Immature natural killer cell (primary cell): ENCODE measurements around the gene NELL1. TPM values are rescaled to one million over a fixed set of nuclear protein-coding genes. Genes with fewer than 3 reads are reported as not detected.

Experiments used
- DNase-seq, 3 donors: peaks; one replicate each; pipeline ENCODE4 v3.0.0; 2022; ENCODE audit warnings: mixed read lengths in 1 of 3
- H3K27ac Mint-ChIP-seq, 6 donors: one replicate each; pipeline ENCODE4 v1.8.0; 2020; ENCODE audit warnings: mixed read lengths in 6 of 6, mild to moderate bottlenecking in 5 of 6, inconsistent platforms in 4 of 6, moderate library complexity in 3 of 6
- H3K27me3 Mint-ChIP-seq, 3 donors: one replicate each; pipeline ENCODE4 v1.8.0; 2020 to 2021; ENCODE audit warnings: low read depth in 3 of 3, mild to moderate bottlenecking in 3 of 3, mixed read lengths in 3 of 3, moderate library complexity in 3 of 3, inconsistent platforms in 1 of 3
- H3K36me3 Mint-ChIP-seq, 3 donors: one replicate each; pipeline ENCODE4 v1.8.0; 2020; ENCODE audit warnings: mixed read lengths in 3 of 3, inconsistent platforms in 2 of 3, mild to moderate bottlenecking in 2 of 3
- H3K4me1 Mint-ChIP-seq, 2 donors: one replicate each; pipeline ENCODE4 v1.8.0; 2020; ENCODE audit warnings: inconsistent platforms in 2 of 2, mild to moderate bottlenecking in 2 of 2, mixed read lengths in 2 of 2, moderate library complexity in 1 of 2
- H3K4me3 Mint-ChIP-seq, 5 donors: one replicate each; pipeline ENCODE4 v1.8.0; 2020; ENCODE audit warnings: mild to moderate bottlenecking in 5 of 5, mixed read lengths in 5 of 5, inconsistent platforms in 3 of 5, moderate library complexity in 3 of 5
- H3K9me3 Mint-ChIP-seq, 6 donors: one replicate each; pipeline ENCODE4 v1.8.0; 2020; ENCODE audit warnings: mild to moderate bottlenecking in 6 of 6, mixed read lengths in 6 of 6, inconsistent platforms in 4 of 6, moderate library complexity in 3 of 6
- polyA plus RNA-seq, 3 donors: library from polyadenylated mRNA; unstranded; fragments of 300-500 nt; fragmentation: Illumina TruSeq; gene quantifications; one replicate each; pipeline ENCODE4 v1.2.3, GENCODE V29; 2021

Gene NELL1
- polyA plus RNA-seq, 3 donors from 2014 or later = not detected

DNA sequence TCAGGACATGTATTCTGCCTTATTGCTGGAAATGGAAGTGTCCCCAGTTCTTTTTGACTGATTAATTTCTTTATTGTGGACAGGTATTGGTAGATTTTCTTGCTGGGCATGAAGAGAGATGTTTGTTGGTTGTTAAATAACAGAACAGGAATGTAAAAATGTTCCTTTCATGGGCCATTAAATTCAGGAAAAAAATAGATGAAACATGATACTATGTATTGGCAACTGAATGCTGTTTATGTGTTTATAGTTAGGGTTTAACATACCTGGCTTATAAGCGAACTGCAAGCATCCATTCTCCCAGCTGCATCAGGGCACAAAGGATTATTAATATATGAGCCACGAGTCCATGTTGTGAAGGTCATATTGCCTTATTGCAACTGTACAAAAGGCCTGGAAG, 368.5 kb downstream of the NELL1 start:
- H3K4me1 Mint-ChIP-seq = no peaks in the 10 kb centered on the region
- H3K27ac Mint-ChIP-seq = no peak overlapping the region
- H3K36me3 Mint-ChIP-seq = peaks cover 0 to 3% (median 0%) of the 10 kb centered on the region in 3 donors

DNA sequence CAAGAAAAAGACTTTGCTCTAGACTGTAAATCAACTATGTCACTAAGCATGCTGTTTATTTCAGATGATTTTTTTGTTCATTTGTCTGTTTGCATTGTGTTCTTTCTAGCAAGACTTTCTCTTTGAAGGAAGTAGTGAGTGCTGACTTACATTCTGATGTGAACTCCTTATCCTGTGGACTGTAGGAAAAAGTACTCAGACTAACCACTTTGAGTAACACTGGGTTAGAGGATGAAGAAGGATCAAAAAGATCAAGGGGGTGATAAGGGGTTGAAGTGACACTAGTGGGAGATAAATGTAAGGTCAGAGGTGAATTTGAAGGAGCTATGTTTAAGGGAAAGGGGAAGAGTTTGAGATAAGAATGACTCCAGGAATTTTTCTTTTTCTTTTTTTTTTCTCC, 369.4 kb downstream of the NELL1 start:
- DNase-seq = no peak
- peaks cover 0 to 3% (median 0%) of the 10 kb centered on the region in 3 donors for H3K36me3 Mint-ChIP-seq
- no peaks in the 10 kb centered on the region for H3K4me1 Mint-ChIP-seq
- no peaks in the 10 kb centered on the region for H3K27me3 Mint-ChIP-seq
- no peak overlapping the region for H3K4me3 Mint-ChIP-seq
- H3K27ac Mint-ChIP-seq = no peak overlapping the region
- H3K9me3 Mint-ChIP-seq = peaks cover 7 to 35% (median 16%) of the 10 kb centered on the region in 6 donors

More for the DNA sequence above, 368.5 kb downstream of the NELL1 start:
- Mint-ChIP-seq H3K4me3 (no peak overlapping the region), H3K9me3 (peaks cover 7 to 39% (median 18%) of the 10 kb centered on the region in 6 donors), H3K27me3 (peaks cover 0 to 2% (median 0%) of the 10 kb centered on the region in 3 donors)
- DNase-seq = no peak

DNA sequence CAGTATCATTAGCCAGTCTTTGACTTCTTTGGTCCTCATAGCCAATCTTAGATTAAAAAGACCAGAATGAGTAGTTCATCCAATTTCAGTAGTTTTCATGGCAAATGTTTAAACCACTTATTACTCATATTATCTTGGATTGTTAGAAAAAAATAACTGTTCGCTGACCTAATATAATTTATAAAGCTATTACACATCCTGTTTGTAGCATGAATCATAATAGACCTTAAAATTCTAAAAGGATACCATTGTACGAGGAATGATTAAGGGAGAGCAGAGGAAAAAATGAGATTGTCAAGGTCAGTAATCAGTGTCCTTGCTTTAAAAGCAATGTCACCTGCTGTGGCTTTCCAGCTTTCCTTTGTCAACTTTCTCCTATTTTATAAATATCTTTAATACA, 371.2 kb downstream of the NELL1 start:
- no peaks in the 10 kb centered on the region for H3K27me3 Mint-ChIP-seq
- H3K27ac Mint-ChIP-seq = no peak overlapping the region
- peaks cover 0 to 3% (median 0%) of the 10 kb centered on the region in 3 donors for H3K36me3 Mint-ChIP-seq
- H3K9me3 Mint-ChIP-seq = peaks cover 0 to 19% (median 6%) of the 10 kb centered on the region in 6 donors
- no peak overlapping the region for H3K4me3 Mint-ChIP-seq
- no peaks in the 10 kb centered on the region for H3K4me1 Mint-ChIP-seq
- DNase-seq = no peak

DNA sequence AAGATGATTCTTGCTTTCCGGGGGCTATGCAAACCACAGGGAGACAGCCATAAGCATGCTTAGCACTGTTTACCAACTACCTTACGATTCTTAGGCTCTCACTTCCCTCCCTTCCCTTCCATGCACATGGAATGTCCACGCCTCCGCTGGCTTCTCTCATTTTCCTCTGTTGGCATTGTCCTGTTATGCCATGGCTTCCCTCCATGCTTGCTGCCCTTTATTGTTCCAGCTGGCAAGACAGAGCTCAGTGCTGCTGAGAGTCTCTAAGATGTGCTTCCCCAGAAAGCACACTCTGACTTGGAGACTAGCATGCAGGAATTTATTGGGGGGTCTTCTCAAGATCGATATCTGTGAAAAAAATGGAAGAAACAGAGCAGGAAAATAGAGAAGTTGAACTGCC, 379.2 kb downstream of the NELL1 start:
- H3K36me3 Mint-ChIP-seq = no peaks in the 10 kb centered on the region
- H3K27ac Mint-ChIP-seq = no peak overlapping the region
- peaks cover 2 to 28% (median 8%) of the 10 kb centered on the region in 6 donors for H3K9me3 Mint-ChIP-seq
- H3K4me3 Mint-ChIP-seq = no peak overlapping the region
- peaks cover 0 to 2% (median 1%) of the 10 kb centered on the region in 3 donors for H3K27me3 Mint-ChIP-seq
- no peak for DNase-seq
- H3K4me1 Mint-ChIP-seq = no peaks in the 10 kb centered on the region

DNA sequence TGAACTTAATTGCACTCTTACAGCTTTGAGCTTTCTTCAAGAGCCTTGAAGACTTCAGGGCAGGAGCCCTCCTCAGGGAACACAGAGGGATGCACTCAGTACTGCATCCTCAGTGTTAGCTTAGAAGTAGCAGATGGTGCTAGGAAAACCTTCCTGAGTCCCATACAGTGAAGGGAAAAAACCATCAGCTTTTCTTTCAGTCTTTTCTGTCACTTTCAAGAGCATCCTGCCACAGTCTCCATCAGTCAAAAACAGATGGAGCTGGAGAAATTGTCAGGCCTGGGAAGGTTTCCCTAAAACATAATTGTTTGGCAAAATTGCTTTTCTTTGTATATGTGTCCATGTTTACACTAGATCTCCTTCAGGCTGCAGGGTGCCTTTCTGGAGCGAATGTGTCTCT, 384.1 kb downstream of the NELL1 start:
- H3K36me3 Mint-ChIP-seq = no peaks in the 10 kb centered on the region
- no peak for DNase-seq
- peaks cover 0 to 2% (median 1%) of the 10 kb centered on the region in 3 donors for H3K27me3 Mint-ChIP-seq
- no peaks in the 10 kb centered on the region for H3K4me1 Mint-ChIP-seq
- H3K27ac Mint-ChIP-seq = no peak overlapping the region
- no peak overlapping the region for H3K4me3 Mint-ChIP-seq
- peaks cover 2 to 25% (median 9%) of the 10 kb centered on the region in 6 donors for H3K9me3 Mint-ChIP-seq

DNA sequence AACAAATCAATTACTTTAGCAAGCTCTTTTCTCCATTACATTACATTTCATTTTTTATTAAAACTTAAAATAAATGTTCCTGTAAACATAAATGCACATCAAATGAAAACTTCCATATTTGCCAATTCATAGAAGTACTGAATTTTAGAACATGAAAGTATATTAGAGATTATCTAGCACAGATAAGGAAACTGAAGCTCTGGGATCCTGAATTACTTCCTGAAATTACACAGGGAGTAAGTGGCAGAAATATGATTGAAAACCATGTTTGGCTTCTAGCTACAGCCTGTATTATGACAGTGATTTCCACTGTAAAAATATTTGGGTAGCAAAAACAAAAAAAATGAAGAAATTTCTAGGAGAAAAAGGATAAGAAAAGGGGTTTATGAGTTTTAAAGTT, 387.3 kb downstream of the NELL1 start:
- DNase-seq = no peak
- Mint-ChIP-seq H3K4me1 (no peaks in the 10 kb centered on the region), H3K4me3 (no peak overlapping the region), H3K27ac (no peak overlapping the region), H3K36me3 (no peaks in the 10 kb centered on the region), H3K9me3 (peaks cover 0 to 11% (median 5%) of the 10 kb centered on the region in 6 donors), H3K27me3 (peaks cover 0 to 2% (median 0%) of the 10 kb centered on the region in 3 donors)

DNA sequence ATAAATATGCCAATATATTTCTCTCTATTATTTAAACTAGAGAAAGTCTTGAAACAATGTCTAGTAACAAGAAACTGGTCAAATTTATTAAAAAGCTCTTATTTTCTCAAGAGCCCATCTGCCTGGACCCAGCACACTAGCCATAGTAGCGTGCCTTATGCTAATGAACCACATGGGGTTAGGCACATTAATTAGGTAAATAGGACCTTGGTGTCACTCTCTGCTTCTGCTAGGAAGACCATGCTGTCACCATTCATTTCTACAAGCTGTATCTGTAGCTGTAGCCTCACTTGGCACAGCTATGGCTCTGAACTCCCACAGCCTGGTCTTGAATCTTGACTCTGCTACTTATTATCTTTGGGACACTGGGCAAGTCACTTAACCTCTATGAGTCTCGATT, 390.5 kb downstream of the NELL1 start:
- Mint-ChIP-seq H3K4me3 (no peak overlapping the region), H3K27me3 (peaks cover 0 to 2% (median 0%) of the 10 kb centered on the region in 3 donors), H3K27ac (no peak overlapping the region), H3K9me3 (peaks cover 0 to 27% (median 8%) of the 10 kb centered on the region in 6 donors), H3K36me3 (no peaks in the 10 kb centered on the region), H3K4me1 (no peaks in the 10 kb centered on the region)
- DNase-seq = no peak

DNA sequence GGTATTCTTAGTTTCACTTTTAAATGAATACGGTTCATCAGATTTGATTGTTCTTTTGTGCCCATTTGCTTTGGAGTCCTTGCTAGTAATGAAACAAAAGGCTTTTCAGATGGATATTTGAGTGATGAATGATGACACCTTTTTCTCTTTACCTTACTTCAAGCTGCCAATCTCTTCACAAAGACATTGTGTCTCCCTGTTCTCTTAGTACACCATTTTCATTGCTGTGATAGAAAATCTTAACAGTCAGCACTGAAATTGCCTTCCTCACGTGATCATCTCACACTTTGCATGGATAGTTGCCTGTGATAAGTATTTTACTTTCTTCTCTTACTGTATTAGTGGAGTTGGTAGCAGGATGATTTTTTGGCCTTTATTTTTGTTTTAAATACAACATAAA, 396.6 kb downstream of the NELL1 start:
- Mint-ChIP-seq H3K9me3 (peaks cover 3 to 27% (median 13%) of the 10 kb centered on the region in 6 donors), H3K27me3 (peaks cover 0 to 2% (median 0%) of the 10 kb centered on the region in 3 donors), H3K27ac (no peak overlapping the region), H3K4me3 (no peak overlapping the region), H3K36me3 (no peaks in the 10 kb centered on the region), H3K4me1 (no peaks in the 10 kb centered on the region)
- no peak for DNase-seq

DNA sequence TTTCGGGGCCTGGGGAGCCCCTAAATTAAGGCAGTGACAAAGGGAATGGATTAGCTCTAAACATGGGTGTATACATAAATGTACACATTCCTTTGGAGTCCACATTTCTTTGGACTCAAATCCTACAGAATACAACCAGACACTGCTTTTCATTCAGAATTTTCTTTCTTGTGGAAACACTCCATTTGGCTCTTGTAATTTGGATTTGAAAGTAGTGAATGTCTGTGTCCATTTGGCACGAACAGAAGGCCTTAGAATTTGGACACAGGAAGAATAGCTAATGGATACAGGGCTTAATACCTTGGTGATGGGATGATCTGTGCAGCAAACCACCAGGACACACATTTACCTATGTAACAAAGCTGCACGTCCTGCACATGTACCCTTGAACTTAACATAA, 399.5 kb downstream of the NELL1 start:
- Mint-ChIP-seq H3K4me3 (no peak overlapping the region), H3K9me3 (peaks cover 6 to 22% (median 14%) of the 10 kb centered on the region in 6 donors)
- no peak for DNase-seq

DNA sequence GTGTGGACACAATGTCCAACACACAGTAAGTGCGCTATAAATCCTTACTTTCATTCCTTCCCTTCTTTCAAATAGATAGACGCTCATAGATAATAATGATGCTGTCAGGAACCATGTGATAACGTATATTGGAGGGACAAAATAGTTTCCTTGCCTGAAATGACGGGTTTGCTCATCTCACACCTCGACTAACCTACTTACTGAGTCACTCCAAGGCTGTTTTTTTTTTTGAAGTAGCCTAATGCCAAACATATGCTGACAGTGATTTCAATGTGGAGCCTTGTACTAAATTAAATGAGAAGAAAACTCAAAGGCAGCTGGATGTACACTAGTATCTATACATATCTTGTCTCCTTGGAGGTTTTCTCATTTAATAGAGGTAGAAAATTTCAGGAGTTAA, 400.5 kb downstream of the NELL1 start:
- no peak for DNase-seq
- no peaks in the 10 kb centered on the region for H3K27me3 Mint-ChIP-seq
- peaks cover 6 to 26% (median 14%) of the 10 kb centered on the region in 6 donors for H3K9me3 Mint-ChIP-seq
- no peak overlapping the region for H3K4me3 Mint-ChIP-seq
- H3K4me1 Mint-ChIP-seq = no peaks in the 10 kb centered on the region
- H3K27ac Mint-ChIP-seq = no peak overlapping the region
- H3K36me3 Mint-ChIP-seq = no peaks in the 10 kb centered on the region

More for the DNA sequence above, 399.5 kb downstream of the NELL1 start:
- no peaks in the 10 kb centered on the region for H3K36me3 Mint-ChIP-seq
- no peak overlapping the region for H3K27ac Mint-ChIP-seq
- H3K4me1 Mint-ChIP-seq = no peaks in the 10 kb centered on the region
- H3K27me3 Mint-ChIP-seq = no peaks in the 10 kb centered on the region

DNA sequence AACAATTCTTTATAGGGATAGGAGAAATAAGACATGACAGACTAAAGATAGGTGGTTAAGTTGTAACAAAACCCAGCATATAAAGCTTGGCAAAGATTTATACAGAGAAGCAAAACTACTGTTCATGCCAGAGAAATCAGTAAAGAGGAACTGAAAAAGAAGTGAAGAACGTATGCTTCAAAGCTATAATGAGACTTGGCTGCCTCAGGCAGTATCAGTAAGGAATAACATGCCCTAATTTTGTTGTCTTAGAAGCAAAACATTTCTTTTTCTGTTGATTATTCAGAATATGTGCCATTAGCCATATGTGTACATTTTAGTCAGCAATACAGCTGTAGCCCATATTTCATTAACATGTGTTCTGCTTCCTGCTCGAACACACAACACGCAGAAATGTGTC, 403.2 kb downstream of the NELL1 start:
- peaks cover 10 to 42% (median 21%) of the 10 kb centered on the region in 6 donors for H3K9me3 Mint-ChIP-seq
- H3K27me3 Mint-ChIP-seq = peaks cover 0 to 3% (median 2%) of the 10 kb centered on the region in 3 donors
- no peak overlapping the region for H3K27ac Mint-ChIP-seq
- no peaks in the 10 kb centered on the region for H3K4me1 Mint-ChIP-seq
- no peak for DNase-seq
- no peaks in the 10 kb centered on the region for H3K36me3 Mint-ChIP-seq
- H3K4me3 Mint-ChIP-seq = no peak overlapping the region

DNA sequence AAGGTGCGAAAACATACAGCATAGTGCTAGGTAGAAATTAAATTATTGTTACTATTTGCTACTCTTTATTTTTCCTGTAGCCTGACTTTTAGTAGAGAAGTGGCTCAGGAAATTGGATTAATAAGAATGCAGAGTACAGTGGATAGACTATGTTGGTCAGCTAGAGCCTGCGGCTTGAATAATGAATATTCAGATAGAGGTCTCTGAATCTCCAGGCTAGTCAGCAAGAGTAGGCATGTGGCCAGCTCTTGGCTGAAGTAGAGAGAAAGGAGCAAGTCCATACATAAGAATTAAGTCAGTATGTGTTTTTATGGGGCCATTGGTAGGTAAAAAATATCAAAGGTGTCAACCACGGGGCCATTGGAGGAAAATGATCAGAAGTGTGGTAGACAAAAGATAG, 413.5 kb downstream of the NELL1 start:
- no peak for DNase-seq
- Mint-ChIP-seq H3K9me3 (peaks cover 0 to 13% (median 8%) of the 10 kb centered on the region in 6 donors), H3K4me3 (no peak overlapping the region), H3K4me1 (no peaks in the 10 kb centered on the region), H3K36me3 (no peaks in the 10 kb centered on the region), H3K27me3 (peaks cover 0 to 2% (median 0%) of the 10 kb centered on the region in 3 donors), H3K27ac (no peak overlapping the region)

DNA sequence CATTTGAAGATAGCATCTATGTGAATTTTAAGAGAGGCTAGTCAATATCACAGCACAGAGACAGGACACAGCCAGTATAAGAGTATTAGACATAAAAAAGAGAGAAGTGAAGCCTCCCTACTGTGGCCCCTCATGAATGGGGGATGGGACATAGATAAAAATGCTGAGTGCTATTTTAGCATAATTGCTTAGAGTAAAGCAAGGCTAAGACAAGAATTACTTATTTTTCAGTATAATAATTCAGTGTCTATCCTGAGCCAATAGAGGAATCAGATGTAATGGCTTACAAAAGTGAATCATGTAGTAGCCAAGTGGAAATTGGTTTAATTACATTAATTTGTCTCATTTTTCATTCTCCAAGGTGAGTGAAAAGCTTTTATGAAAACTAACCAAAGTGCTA, 419.5 kb downstream of the NELL1 start:
- Mint-ChIP-seq H3K36me3 (no peaks in the 10 kb centered on the region), H3K4me3 (no peak overlapping the region), H3K4me1 (no peaks in the 10 kb centered on the region), H3K9me3 (peaks cover 11 to 50% (median 18%) of the 10 kb centered on the region in 6 donors), H3K27me3 (peaks cover 0 to 4% (median 0%) of the 10 kb centered on the region in 3 donors), H3K27ac (no peak overlapping the region)
- no peak for DNase-seq

DNA sequence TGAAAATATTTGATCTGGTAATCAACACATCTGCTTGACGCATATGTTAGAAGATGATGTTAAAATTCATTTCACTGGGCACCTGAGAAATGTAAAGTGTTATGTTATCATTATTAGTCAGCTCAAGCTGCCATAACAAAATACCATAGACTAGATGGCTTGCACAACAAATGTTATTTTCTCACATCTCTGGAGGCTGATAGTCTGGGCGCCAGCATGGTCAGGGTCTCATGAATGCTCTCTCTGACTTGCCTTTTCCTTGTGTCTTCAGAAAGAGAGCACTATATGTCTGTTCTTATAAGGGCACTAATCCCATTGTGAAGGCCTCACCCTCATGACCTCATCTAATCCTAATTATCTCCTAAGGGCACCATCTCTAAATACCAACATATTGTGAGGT, 435.3 kb downstream of the NELL1 start:
- Mint-ChIP-seq H3K4me1 (no peaks in the 10 kb centered on the region), H3K9me3 (peaks cover 16 to 41% (median 23%) of the 10 kb centered on the region in 6 donors), H3K36me3 (no peaks in the 10 kb centered on the region), H3K27ac (no peak overlapping the region), H3K4me3 (no peak overlapping the region), H3K27me3 (no peaks in the 10 kb centered on the region)
- no peak for DNase-seq

DNA sequence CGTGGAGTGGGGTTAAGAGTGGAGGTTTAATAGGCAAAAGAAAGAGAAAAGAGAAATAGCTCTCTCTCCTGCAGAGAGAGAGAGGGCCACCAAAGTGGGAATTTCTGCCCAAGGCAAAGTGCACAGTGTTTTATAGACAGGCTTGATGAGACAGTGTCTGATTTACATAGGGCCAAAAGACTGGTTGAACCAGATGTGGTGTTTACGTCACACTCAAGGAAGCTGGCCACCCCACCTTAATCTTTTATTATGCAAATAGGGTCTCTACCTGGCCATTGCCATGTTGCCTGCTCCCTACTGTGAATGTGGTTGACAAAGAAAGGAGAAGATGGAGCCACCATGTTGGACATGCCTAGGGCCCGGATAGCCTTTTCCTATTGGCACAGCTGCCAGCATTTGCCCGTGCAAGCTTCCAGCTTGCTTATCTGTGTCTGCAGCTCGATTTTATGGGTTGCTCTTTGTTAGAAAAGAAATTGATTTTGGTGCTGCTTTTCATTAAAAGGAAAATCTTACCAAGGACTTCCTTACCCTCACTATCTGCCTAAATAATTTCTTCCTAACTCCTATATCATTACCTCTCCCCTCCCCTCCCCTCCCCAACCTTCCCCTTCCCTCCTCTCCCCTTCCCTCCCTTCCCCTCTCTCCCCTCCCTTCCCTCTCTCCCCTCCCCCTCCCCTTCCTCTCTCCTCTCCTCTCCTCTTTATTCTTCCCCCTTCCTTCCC, 436.0 kb downstream of the NELL1 start:
- Mint-ChIP-seq H3K36me3 (no peaks in the 10 kb centered on the region), H3K9me3 (peaks cover 17 to 40% (median 21%) of the 10 kb centered on the region in 6 donors), H3K27ac (no peak overlapping the region), H3K27me3 (no peaks in the 10 kb centered on the region), H3K4me3 (no peak overlapping the region), H3K4me1 (no peaks in the 10 kb centered on the region)
- no peak for DNase-seq
